IPS-15b (cell line): ENCODE measurements around the gene AP5B1.
A peak's percentile ranks its signal among the peaks of the same experiment; 100 is the strongest.

Experiments
- H3K27me3 ChIP-seq: one replicate; pipeline ENCODE4 v1.6.1; 2013; ENCODE audit warnings: low read length; ENCODE audit not compliant: control insufficient read depth, insufficient read depth
- H3K36me3 ChIP-seq: one replicate; pipeline ENCODE4 v1.6.1; 2013; ENCODE audit warnings: low read length; ENCODE audit not compliant: control insufficient read depth, insufficient read depth
- H3K4me1 ChIP-seq: one replicate; pipeline ENCODE4 v1.6.1; 2013; ENCODE audit warnings: mild to moderate bottlenecking, low read length; ENCODE audit not compliant: control insufficient read depth, insufficient read depth
- H3K4me3 ChIP-seq: one replicate; pipeline ENCODE4 v1.5.1; 2013; ENCODE audit warnings: low read depth, low read length
- H3K9ac ChIP-seq: one replicate; pipeline ENCODE4 v1.6.1; 2013; ENCODE audit warnings: low read depth, mild to moderate bottlenecking, low read length
- H3K9me3 ChIP-seq: one replicate; pipeline ENCODE4 v1.6.1; 2013; ENCODE audit warnings: mild to moderate bottlenecking, low read length; ENCODE audit not compliant: control insufficient read depth, insufficient read depth

The AP5B1 gene

GRCh38 chr11:65789230-65790103 lies 8.7 kb upstream of the AP5B1 start:
- H3K9ac ChIP-seq, result no peak overlapping the region
- H3K4me1 ChIP-seq, result peaks cover 17% of the 10 kb centered on the region

GRCh38 chr11:65788821-65789220 lies 8.0 kb upstream of the AP5B1 start:
- Histone ChIP-seq H3K36me3 (peaks cover 5% of the 10 kb centered on the region), H3K9ac (peak overlapping the region; percentile 9), H3K4me1 (peaks cover 17% of the 10 kb centered on the region), H3K27me3 (peaks cover 29% of the 10 kb centered on the region), H3K4me3 (peak overlapping the region; percentile 82), H3K9me3 (no peaks in the 10 kb centered on the region)

More at GRCh38 chr11:65789230-65790103, 8.7 kb upstream of the AP5B1 start:
- H3K27me3 ChIP-seq, result peaks cover 26% of the 10 kb centered on the region
- H3K4me3 ChIP-seq, result no peak overlapping the region
- H3K36me3 ChIP-seq, result peaks cover 8% of the 10 kb centered on the region
- H3K9me3 ChIP-seq, result no peaks in the 10 kb centered on the region

- Histone ChIP-seq H3K9ac (peak overlapping the region; percentile 24), H3K9me3 (no peaks in the 10 kb centered on the region), H3K27me3 (peaks cover 32% of the 10 kb centered on the region), H3K4me3 (peak overlapping the region; percentile 82), H3K4me1 (peaks cover 19% of the 10 kb centered on the region), H3K36me3 (peaks cover 5% of the 10 kb centered on the region)
These were observed 7.2 kb upstream of the AP5B1 start for GRCh38 chr11:65787649-65788622.

GRCh38 chr11:65786786-65787636 lies 6.2 kb upstream of the AP5B1 start, which contains the start of gene OVOL1:
OVOL1 (plus strand) TSS chr11:65787063; CDS start chr11:65787374, 311 bp downstream.
- H3K4me1 ChIP-seq, result peaks cover 20% of the 10 kb centered on the region
- peak within 1 kb of the TSS; percentile 24 for H3K9ac ChIP-seq
- H3K36me3 ChIP-seq, result peaks cover 5% of the 10 kb centered on the region
- H3K27me3 ChIP-seq, result peaks cover 41% of the 10 kb centered on the region
- H3K9me3 ChIP-seq, result no peaks in the 10 kb centered on the region
- peak within 1 kb of the TSS; percentile 82 for H3K4me3 ChIP-seq

- Histone ChIP-seq H3K4me1 (peaks cover 20% of the 10 kb centered on the region), H3K4me3 (peak overlapping the region; percentile 53), H3K27me3 (peaks cover 43% of the 10 kb centered on the region), H3K9me3 (no peaks in the 10 kb centered on the region), H3K36me3 (peaks cover 5% of the 10 kb centered on the region), H3K9ac (no peak overlapping the region)
These were observed 5.4 kb upstream of the AP5B1 start for GRCh38 chr11:65786008-65786785.

GRCh38 chr11:65785319-65786007 lies 4.7 kb upstream of the AP5B1 start:
- Histone ChIP-seq H3K27me3 (peaks cover 43% of the 10 kb centered on the region), H3K4me1 (peaks cover 18% of the 10 kb centered on the region), H3K36me3 (no peaks in the 10 kb centered on the region), H3K9me3 (no peaks in the 10 kb centered on the region), H3K4me3 (peak overlapping the region; percentile 53), H3K9ac (no peak overlapping the region)

- Histone ChIP-seq H3K4me3 (no peak overlapping the region), H3K9me3 (no peaks in the 10 kb centered on the region), H3K27me3 (peaks cover 41% of the 10 kb centered on the region), H3K36me3 (peaks cover 11% of the 10 kb centered on the region), H3K4me1 (peaks cover 2% of the 10 kb centered on the region), H3K9ac (no peak overlapping the region)
These were observed 2.0 kb upstream of the AP5B1 start for GRCh38 chr11:65782816-65783228.

- H3K4me1 ChIP-seq, result peaks cover 2% of the 10 kb centered on the region
- peaks cover 11% of the 10 kb centered on the region for H3K36me3 ChIP-seq
- H3K9ac ChIP-seq, result no peak overlapping the region
- H3K9me3 ChIP-seq, result no peaks in the 10 kb centered on the region
- peaks cover 38% of the 10 kb centered on the region for H3K27me3 ChIP-seq
- H3K4me3 ChIP-seq, result no peak overlapping the region
These were observed 1.4 kb upstream of the AP5B1 start for GRCh38 chr11:65781962-65782815.

- H3K9ac ChIP-seq, result no peak overlapping the region
These were observed 581 bp upstream of the AP5B1 start for GRCh38 chr11:65781152-65781961.

More at GRCh38 chr11:65781152-65781961, 581 bp upstream of the AP5B1 start:
- no peaks in the 10 kb centered on the region for H3K9me3 ChIP-seq
- H3K36me3 ChIP-seq, result peaks cover 13% of the 10 kb centered on the region
- peaks cover 34% of the 10 kb centered on the region for H3K27me3 ChIP-seq
- H3K4me3 ChIP-seq, result peak overlapping the region; percentile 30
- peaks cover 2% of the 10 kb centered on the region for H3K4me1 ChIP-seq
